Adrenal gland (tissue), 5 donors: ENCODE results near the gene ZNF862.

Source experiments
- CTCF ChIP-seq, 6 experiments: fragments of 450-650 bp in 4 of 6; fragments of 200-600 bp in 2 of 6; sonication (generic) in 1 of 6; IDR thresholded peaks; 1 replicate in 5 of 6; 2 replicates in 1 of 6; pipeline versions ENCODE4 v1.5.1 to v1.8.0; 2016 to 2021; ENCODE audit warnings: antibody characterized with exemption in 6 of 6, mild to moderate bottlenecking in 2 of 6, moderate library complexity in 1 of 6
- POLR2A ChIP-seq, 2 donors: fragments of 450-650 bp; IDR thresholded peaks; one replicate each; pipeline ENCODE4 v1.6.1; 2017; ENCODE audit warnings: antibody characterized with exemption in 2 of 2, mild to moderate bottlenecking in 2 of 2, moderate library complexity in 1 of 2
- donor health status: DM: no; HTN: no; CAD: no.

- TF ChIP-seq CTCF (IDR thresholded peaks at IDR 0.05) (no peak), POLR2A (IDR thresholded peaks at IDR 0.05) (no peak)
These were observed 1.7 kb upstream of the ZNF862 start for GRCh38 chr7:149836434-149836833.
